H1 (cell line): ENCODE measurements around the gene MAGI1.

ENCODE experiments used
- CBX8 ChIP-seq: fragments of 300-800, 300-1000 bp; sonication (generic); IDR thresholded peaks from 2 replicates; pipeline ENCODE4 v1.7.1; 2016; ENCODE audit warnings: low read depth, low read length, borderline replicate concordance
- EP300 ChIP-seq, 2 experiments: IDR thresholded peaks; 1 replicate in 1 of 2; 2 replicates in 1 of 2; pipeline ENCODE4 v1.6.1; 2011 to 2012; ENCODE audit warnings: low read depth in 2 of 2, low read length in 2 of 2, mild to moderate bottlenecking in 2 of 2, borderline replicate concordance in 1 of 2, inconsistent platforms in 1 of 2, moderate library complexity in 1 of 2
- EZH2 ChIP-seq: fragments of 200-600 bp; sonication (generic); IDR thresholded peaks from 2 replicates; pipeline ENCODE4 v1.7.1; 2012; ENCODE audit warnings: low read depth, mild to moderate bottlenecking, moderate library complexity, low read length, inconsistent platforms; ENCODE audit not compliant: severe bottlenecking
- MAFK ChIP-seq: IDR thresholded peaks from 2 replicates; pipeline ENCODE4 v1.6.1; 2012; ENCODE audit warnings: low read depth, mild to moderate bottlenecking, improper control_type of control experiment, low read length
- TF ChIP-seq, protein P1 (sequence below): IDR thresholded peaks from 2 replicates; pipeline ENCODE4 v1.6.1; 2011; ENCODE audit warnings: low read depth, mild to moderate bottlenecking, low read length; ENCODE audit not compliant: insufficient read depth
- TF ChIP-seq, protein P2 (sequence below), 3 experiments: IDR thresholded peaks; 1 replicate in 2 of 3; 2 replicates in 1 of 3; pipeline versions ENCODE4 v1.5.1 to v1.6.1; 2011; ENCODE audit warnings: low read length in 3 of 3, mild to moderate bottlenecking in 3 of 3, inconsistent platforms in 2 of 3, low read depth in 1 of 3, moderate library complexity in 1 of 3; ENCODE audit not compliant: insufficient read depth in 1 of 3; ENCODE audit errors: control extremely low read depth in 1 of 3

DNA sequence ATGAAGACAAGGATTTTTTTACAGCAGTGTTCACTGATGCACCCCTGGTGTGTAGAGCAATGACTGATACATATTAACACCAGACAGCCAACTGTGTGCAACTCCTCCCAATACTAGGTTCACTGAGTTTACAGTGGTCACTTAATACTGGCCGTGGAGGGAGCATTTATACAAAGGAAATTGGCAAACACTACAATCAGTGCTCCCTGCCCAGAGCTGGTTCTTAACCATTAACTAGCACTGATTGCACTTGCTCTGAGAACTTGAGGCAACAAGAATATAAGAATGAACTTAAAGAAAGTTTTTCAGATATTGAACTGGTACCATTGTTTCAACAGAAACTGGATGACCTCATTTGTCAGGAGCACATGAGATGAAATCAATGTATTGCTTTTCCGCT, 110.6 kb downstream of the MAGI1 start:
- TF ChIP-seq MAFK = no peak
- TF ChIP-seq, protein P1, sequence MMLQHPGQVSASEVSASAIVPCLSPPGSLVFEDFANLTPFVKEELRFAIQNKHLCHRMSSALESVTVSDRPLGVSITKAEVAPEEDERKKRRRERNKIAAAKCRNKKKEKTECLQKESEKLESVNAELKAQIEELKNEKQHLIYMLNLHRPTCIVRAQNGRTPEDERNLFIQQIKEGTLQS = no peak
- no peak for TF ChIP-seq CBX8
- TF ChIP-seq EP300 (IDR thresholded peaks at IDR 0.05; ENCODE audit: borderline replicate concordance in 1 of 2, low read depth in 2 of 2, low read length in 2 of 2) = no peak
- TF ChIP-seq, protein P2, sequence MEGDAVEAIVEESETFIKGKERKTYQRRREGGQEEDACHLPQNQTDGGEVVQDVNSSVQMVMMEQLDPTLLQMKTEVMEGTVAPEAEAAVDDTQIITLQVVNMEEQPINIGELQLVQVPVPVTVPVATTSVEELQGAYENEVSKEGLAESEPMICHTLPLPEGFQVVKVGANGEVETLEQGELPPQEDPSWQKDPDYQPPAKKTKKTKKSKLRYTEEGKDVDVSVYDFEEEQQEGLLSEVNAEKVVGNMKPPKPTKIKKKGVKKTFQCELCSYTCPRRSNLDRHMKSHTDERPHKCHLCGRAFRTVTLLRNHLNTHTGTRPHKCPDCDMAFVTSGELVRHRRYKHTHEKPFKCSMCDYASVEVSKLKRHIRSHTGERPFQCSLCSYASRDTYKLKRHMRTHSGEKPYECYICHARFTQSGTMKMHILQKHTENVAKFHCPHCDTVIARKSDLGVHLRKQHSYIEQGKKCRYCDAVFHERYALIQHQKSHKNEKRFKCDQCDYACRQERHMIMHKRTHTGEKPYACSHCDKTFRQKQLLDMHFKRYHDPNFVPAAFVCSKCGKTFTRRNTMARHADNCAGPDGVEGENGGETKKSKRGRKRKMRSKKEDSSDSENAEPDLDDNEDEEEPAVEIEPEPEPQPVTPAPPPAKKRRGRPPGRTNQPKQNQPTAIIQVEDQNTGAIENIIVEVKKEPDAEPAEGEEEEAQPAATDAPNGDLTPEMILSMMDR (IDR thresholded peaks at IDR 0.05; ENCODE audit: control extremely low read depth in 1 of 3, insufficient read depth in 1 of 3, low read depth in 1 of 3, low read length in 3 of 3) = no peak
- no peak for TF ChIP-seq EZH2
